ENCODE measurements around the gene MYOD1.

GRCh38 chr11:17762309-17762974, 43.1 kb downstream of the MYOD1 start:
- TF ChIP-seq GATA2 (IDR thresholded peaks at IDR 0.05; ENCODE audit: low read depth, low read length) = no peak
- no peak for TF ChIP-seq GATA3 (IDR thresholded peaks at IDR 0.05; ENCODE audit: low read depth, low read length)
